HEK293T (cell line): ENCODE data around the gene NELFE.
"Not testable (repeated sequence)": the region's sequence is repeated elsewhere in the genome, so short reads cannot be mapped to it uniquely, and the experiment has no call there.

Source experiments
- CTCF ChIA-PET: fragments of 350-600 bp; formaldehyde crosslinking; extraction: SDS; loops from one replicate; lab custom pipeline; 2021; ENCODE audit warnings: antibody characterized with exemption, inconsistent platforms; lab: Yijun Ruan, JAX
- POLR2A ChIA-PET: fragments of 350-600 bp; formaldehyde crosslinking; extraction: SDS; loops from one replicate; lab custom pipeline; 2020; ENCODE audit warnings: antibody characterized with exemption, inconsistent platforms; lab: Yijun Ruan, JAX
- DNase-seq: peaks from one replicate; pipeline ENCODE4 v3.0.0; 2012; ENCODE audit warnings: mixed read lengths; ENCODE audit errors: extremely low spot score
- ARNT ChIP-seq: fragments of 450-650 bp; IDR thresholded peaks from 2 replicates; pipeline ENCODE4 v1.6.1; 2017; ENCODE audit warnings: mild to moderate bottlenecking
- BHLHE40 ChIP-seq: fragments of 450-650 bp; IDR thresholded peaks from 2 replicates; pipeline ENCODE4 v1.6.1; 2016; ENCODE audit warnings: mild to moderate bottlenecking, moderate library complexity, borderline replicate concordance
- CTBP1 ChIP-seq: fragments of 450-650 bp; IDR thresholded peaks from 2 replicates; pipeline ENCODE4 v1.6.1; 2016; ENCODE audit warnings: borderline replicate concordance
- ELF4 ChIP-seq: fragments of 450-650 bp; IDR thresholded peaks from 2 replicates; pipeline ENCODE4 v1.6.1; 2017; ENCODE audit warnings: antibody characterized with exemption
- FOXA1 ChIP-seq: fragments of 450-650 bp; IDR thresholded peaks from 2 replicates; pipeline ENCODE4 v1.6.1; 2016; ENCODE audit warnings: mild to moderate bottlenecking
- FOXK2 ChIP-seq: fragments of 450-650 bp; IDR thresholded peaks from 2 replicates; pipeline ENCODE4 v1.6.1; 2016; ENCODE audit warnings: mild to moderate bottlenecking
- FOXM1 ChIP-seq: fragments of 450-650 bp; IDR thresholded peaks from 2 replicates; pipeline ENCODE4 v1.6.1; 2017; ENCODE audit warnings: mild to moderate bottlenecking, borderline replicate concordance
- HDGF ChIP-seq: fragments of 450-650 bp; IDR thresholded peaks from 2 replicates; pipeline ENCODE4 v1.6.1; 2017; ENCODE audit warnings: antibody characterized with exemption, borderline replicate concordance
- L3MBTL2 ChIP-seq: fragments of 450-650 bp; conservative IDR thresholded peaks from 2 replicates; pipeline ENCODE4 v1.6.1; 2016; ENCODE audit warnings: mild to moderate bottlenecking
- LEF1 ChIP-seq: fragments of 450-650 bp; IDR thresholded peaks from 2 replicates; pipeline ENCODE4 v1.6.1; 2017; ENCODE audit warnings: mild to moderate bottlenecking, borderline replicate concordance
- NFRKB ChIP-seq: fragments of 450-650 bp; IDR thresholded peaks from 2 replicates; pipeline ENCODE4 v1.6.1; 2016; ENCODE audit warnings: mild to moderate bottlenecking, moderate library complexity
- PKNOX1 ChIP-seq: fragments of 450-650 bp; IDR thresholded peaks from 2 replicates; pipeline ENCODE4 v1.6.1; 2016
- SP1 ChIP-seq: fragments of 450-650 bp; IDR thresholded peaks from 2 replicates; pipeline ENCODE4 v1.6.1; 2017
- SUZ12 ChIP-seq: fragments of 450-650 bp; IDR thresholded peaks from 2 replicates; pipeline ENCODE4 v1.6.1; 2016; ENCODE audit warnings: mild to moderate bottlenecking
- TARDBP ChIP-seq: fragments of 450-650 bp; IDR thresholded peaks from 2 replicates; pipeline ENCODE4 v1.6.1; 2016
- ZNF384 ChIP-seq: fragments of 450-650 bp; IDR thresholded peaks from 2 replicates; pipeline ENCODE4 v1.6.1; 2016

NELFE gene

GRCh38 chr6:31933537-31933936 is 25.2 kb downstream of the NELFE start:
- no peak for TF ChIP-seq L3MBTL2
- TF ChIP-seq ARNT, result no peak
- no peak for TF ChIP-seq TARDBP
- no peak for TF ChIP-seq LEF1
- no peak for TF ChIP-seq ZNF384
- TF ChIP-seq ELF4, result no peak
- TF ChIP-seq FOXA1, result no peak
- no peak for TF ChIP-seq FOXK2
- no peak for TF ChIP-seq HDGF
- TF ChIP-seq SUZ12, result no peak
- no peak for TF ChIP-seq BHLHE40
- TF ChIP-seq SP1, result no peak
- no peak for TF ChIP-seq FOXM1
- no peak for TF ChIP-seq PKNOX1
- no peak for TF ChIP-seq NFRKB
- TF ChIP-seq CTBP1, result no peak
- DNase-seq, result no peak
- CTCF ChIA-PET, result no interaction called here
- POLR2A ChIA-PET, result no interaction called here

GRCh38 chr6:31932137-31932536 is 26.6 kb downstream of the NELFE start:
- POLR2A ChIA-PET, CTCF ChIA-PET, DNase-seq: not testable (repeated sequence)

- POLR2A ChIA-PET, result no interaction called here
- CTCF ChIA-PET, result no interaction called here
- DNase-seq, result no peak
- no peak for TF ChIP-seq ELF4
- no peak for TF ChIP-seq HDGF
- TF ChIP-seq BHLHE40, result no peak
- TF ChIP-seq LEF1, result no peak
- no peak for TF ChIP-seq FOXK2
Measured at GRCh38 chr6:31930962-31931361, 27.8 kb downstream of the NELFE start.

- ChIA-PET CTCF (no interaction called here), POLR2A (no interaction called here)
- no peak for TF ChIP-seq SP1
- no peak for TF ChIP-seq L3MBTL2
- TF ChIP-seq TARDBP, result no peak
- no peak for TF ChIP-seq FOXM1
- no peak for TF ChIP-seq LEF1
- DNase-seq, result no peak
Measured at GRCh38 chr6:31928672-31928939, 30.2 kb downstream of the NELFE start.

GRCh38 chr6:31927863-31928671 is 30.7 kb downstream of the NELFE start:
- TF ChIP-seq FOXK2 (no peak), SUZ12 (no peak), CTBP1 (no peak), ARNT (no peak), FOXM1 (no peak), LEF1 (no peak), L3MBTL2 (no peak), SP1 (no peak), FOXA1 (no peak), NFRKB (no peak), HDGF (no peak), ZNF384 (no peak), ELF4 (no peak), TARDBP (no peak), PKNOX1 (no peak), BHLHE40 (no peak)
- no peak for DNase-seq
- ChIA-PET POLR2A (no interaction called here), CTCF (no interaction called here)

GRCh38 chr6:31927242-31927862 is 31.4 kb downstream of the NELFE start, which contains the start of gene C2:
TSS of gene C2 (plus strand) at chr6:31927717. CDS start at chr6:31927753, 36 bp downstream.
- CTCF ChIA-PET, result no interaction called here
- DNase-seq, result no peak
- no peak for TF ChIP-seq LEF1
- POLR2A ChIA-PET, result no interaction called here

GRCh38 chr6:31922942-31923341 is 35.8 kb downstream of the NELFE start:
- ChIA-PET CTCF (interaction anchor here (0.6 to 1.1 kb wide), 6 partner anchors 19 to 146 kb away, joined by 3 to 5 read pairs (median 3); partner anchors contain the start of gene VWA7), POLR2A (interaction anchor here (1.0 to 2.1 kb wide), 3 partner anchors 21 to 127 kb away, joined by 3 to 14 read pairs (median 3); partner anchors contain the start of genes VARS1 and ZBTB12)
- no peak for TF ChIP-seq CTBP1
- TF ChIP-seq BHLHE40, result no peak
- TF ChIP-seq PKNOX1, result no peak
- TF ChIP-seq L3MBTL2, result no peak
- TF ChIP-seq ARNT, result no peak
- no peak for TF ChIP-seq ZNF384
- no peak for TF ChIP-seq FOXM1
- TF ChIP-seq SP1, result no peak
- no peak for TF ChIP-seq TARDBP
- DNase-seq, result no peak
